NCI-H69 (cell line): ENCODE results near the gene SGCD.

Experiments
- DNase-seq: peaks from one replicate; lab custom pipeline; 2025; lab: John Stamatoyannopoulos, UW

The SGCD gene

GRCh38 chr5:156774273-156774672 is 447.3 kb downstream of the SGCD start:
- no peak for DNase-seq

- no peak for DNase-seq
Observed at GRCh38 chr5:156778139-156778706, 451.3 kb downstream of the SGCD start.

GRCh38 chr5:156778752-156779151 is 451.8 kb downstream of the SGCD start:
- no peak for DNase-seq

GRCh38 chr5:156779436-156779835 is 452.5 kb downstream of the SGCD start:
- peak; percentile 66 for DNase-seq

- DNase-seq, result no peak
Observed at GRCh38 chr5:156783092-156783491, 456.1 kb downstream of the SGCD start.

- peak; percentile 38 for DNase-seq
Observed at GRCh38 chr5:156794687-156795086, 467.7 kb downstream of the SGCD start.

- no peak for DNase-seq
Observed at GRCh38 chr5:156798201-156798600, 471.2 kb downstream of the SGCD start.

GRCh38 chr5:156799171-156799570 is 472.2 kb downstream of the SGCD start:
- DNase-seq, result no peak

- DNase-seq, result peak; percentile 54
Observed at GRCh38 chr5:156800929-156801328, 474.0 kb downstream of the SGCD start.

- no peak for DNase-seq
Observed at GRCh38 chr5:156802501-156802900, 475.5 kb downstream of the SGCD start.

GRCh38 chr5:156803404-156803803 is 476.4 kb downstream of the SGCD start:
- no peak for DNase-seq

GRCh38 chr5:156812959-156813358 is 486.0 kb downstream of the SGCD start:
- DNase-seq, result no peak

- peak; percentile 76 for DNase-seq
Observed at GRCh38 chr5:156815988-156816599, 489.1 kb downstream of the SGCD start.
